ENCODE data around the gene SERAC1. TPM values are rescaled to one million over a fixed set of nuclear protein-coding genes. Genes with fewer than 3 reads are reported as not detected.
A peak's percentile ranks its signal among the peaks of the same experiment; 100 is the strongest.

The SERAC1 gene
- polyA plus RNA-seq, 3 donors, result 4.3 to 5.1 (median 4.4) TPM

- no peaks in the 10 kb centered on the region for H3K79me2 ChIP-seq (ENCODE audit: insufficient read depth, low read length)
Observed at GRCh38 chr6:158174514-158174913, 6.5 kb upstream of the SERAC1 start.

GRCh38 chr6:158174024-158174423, 6.0 kb upstream of the SERAC1 start:
- Histone ChIP-seq H3K9ac (ENCODE audit: insufficient read depth, low read length, poor library complexity, severe bottlenecking) (no peak overlapping the region), H3K79me2 (ENCODE audit: insufficient read depth, low read length) (no peaks in the 10 kb centered on the region), H2AFZ (ENCODE audit: insufficient read depth, low read depth, low read length, poor library complexity, severe bottlenecking) (no peak overlapping the region), H3K27me3 (ENCODE audit: control insufficient read depth in 2 of 2, insufficient read depth in 2 of 2, low read length in 2 of 2) (no peaks in the 10 kb centered on the region), H3K27ac (ENCODE audit: low read depth in 1 of 2, low read length in 2 of 2) (no peak overlapping the region), H3K4me2 (replicated peaks; ENCODE audit: extremely low read depth, low read length, poor library complexity, severe bottlenecking) (no peak overlapping the region), H3K4me1 (ENCODE audit: control insufficient read depth in 1 of 2, insufficient read depth in 2 of 2, low read length in 2 of 2) (peaks cover 0 to under 1% of the 10 kb centered on the region in 2 donors), H4K20me1 (ENCODE audit: insufficient read depth, low read length) (no peaks in the 10 kb centered on the region), H3K4me3 (replicated peaks in 1 of 3; ENCODE audit: low read depth in 2 of 3, low read length in 3 of 3) (no peak overlapping the region), H3K9me3 (replicated peaks in 1 of 2; ENCODE audit: control insufficient read depth in 1 of 2, insufficient read depth in 1 of 2, low read length in 2 of 2) (no peaks in the 10 kb centered on the region), H3K36me3 (replicated peaks in 1 of 2; ENCODE audit: control insufficient read depth in 1 of 2, insufficient read depth in 2 of 2, low read length in 2 of 2) (no peaks in the 10 kb centered on the region)
- Mint-ChIP-seq H3K9me3 (peaks cover 0 to 8% (median 4%) of the 10 kb centered on the region in 7 donors), H3K4me1 (no peaks in the 10 kb centered on the region), H3K36me3 (peaks cover 4 to 16% of the 10 kb centered on the region in 2 donors), H3K27ac (peak overlapping the region in 1 of 7 donors; percentile 69), H3K27me3 (ENCODE audit: low read depth in 3 of 3) (no peaks in the 10 kb centered on the region), H3K4me3 (no peak overlapping the region)
- intact Hi-C loops (cut with micrococcal nuclease), result no loop called here
- no CpG with 5 or more reads among the region's 2 CpGs for WGBS (ENCODE audit: insufficient coverage)
- TF ChIP-seq CTCF (IDR thresholded peaks at IDR 0.05), result no peak
- no peak for DNase-seq

More at GRCh38 chr6:158174514-158174913, 6.5 kb upstream of the SERAC1 start:
- Histone ChIP-seq H3K4me3 (replicated peaks in 1 of 3; ENCODE audit: low read depth in 2 of 3, low read length in 3 of 3) (no peak overlapping the region), H3K36me3 (replicated peaks in 1 of 2; ENCODE audit: control insufficient read depth in 1 of 2, insufficient read depth in 2 of 2, low read length in 2 of 2) (no peaks in the 10 kb centered on the region), H3K9me3 (replicated peaks in 1 of 2; ENCODE audit: control insufficient read depth in 1 of 2, insufficient read depth in 1 of 2, low read length in 2 of 2) (no peaks in the 10 kb centered on the region), H3K27ac (ENCODE audit: low read depth in 1 of 2, low read length in 2 of 2) (no peak overlapping the region), H4K20me1 (ENCODE audit: insufficient read depth, low read length) (no peaks in the 10 kb centered on the region), H3K4me2 (replicated peaks; ENCODE audit: extremely low read depth, low read length, poor library complexity, severe bottlenecking) (no peak overlapping the region), H3K27me3 (ENCODE audit: control insufficient read depth in 2 of 2, insufficient read depth in 2 of 2, low read length in 2 of 2) (no peaks in the 10 kb centered on the region), H2AFZ (ENCODE audit: insufficient read depth, low read depth, low read length, poor library complexity, severe bottlenecking) (no peak overlapping the region), H3K9ac (ENCODE audit: insufficient read depth, low read length, poor library complexity, severe bottlenecking) (no peak overlapping the region), H3K4me1 (ENCODE audit: control insufficient read depth in 1 of 2, insufficient read depth in 2 of 2, low read length in 2 of 2) (no peaks in the 10 kb centered on the region)
- no peak for DNase-seq
- intact Hi-C loops (cut with micrococcal nuclease), result no loop called here
- H3K36me3 Mint-ChIP-seq, result peaks cover 4 to 16% of the 10 kb centered on the region in 2 donors
- WGBS (ENCODE audit: insufficient coverage), result no CpG with 5 or more reads among the region's 2 CpGs
- peaks cover 0 to 13% (median 8%) of the 10 kb centered on the region in 7 donors for H3K9me3 Mint-ChIP-seq
- no peaks in the 10 kb centered on the region for H3K27me3 Mint-ChIP-seq (ENCODE audit: low read depth in 3 of 3)
- no peaks in the 10 kb centered on the region for H3K4me1 Mint-ChIP-seq
- H3K27ac Mint-ChIP-seq, result no peak overlapping the region
- H3K4me3 Mint-ChIP-seq, result no peak overlapping the region
- TF ChIP-seq CTCF (IDR thresholded peaks at IDR 0.05), result no peak

Data from CD14-positive monocyte (primary cell).